CD14-positive monocyte (primary cell): ENCODE measurements around the gene PACC1. TPM values are rescaled to one million over a fixed set of nuclear protein-coding genes. Genes with fewer than 3 reads are reported as not detected.
A peak's percentile ranks its signal among the peaks of the same experiment; 100 is the strongest.

Experiments
- DNase-seq, 3 donors: peaks; one replicate each; pipeline ENCODE4 v3.0.0-alpha.2; 2011 to 2022
- H2AFZ ChIP-seq: 2 replicates; pipeline ENCODE4 v1.6.0; 2012; ENCODE audit warnings: mild to moderate bottlenecking, low read depth, low read length, inconsistent platforms; ENCODE audit not compliant: insufficient read depth, poor library complexity, severe bottlenecking
- H3K27ac ChIP-seq, 2 donors: 1 replicate in 1 of 2; 2 replicates in 1 of 2; pipeline ENCODE4 v1.5.1; 2012 to 2013; ENCODE audit warnings: low read length in 2 of 2, control low read depth in 1 of 2, inconsistent platforms in 1 of 2, low read depth in 1 of 2, mild to moderate bottlenecking in 1 of 2
- H3K27me3 ChIP-seq, 2 donors: one replicate each; pipeline versions ENCODE4 v1.6.0 to v1.6.1; 2011 to 2013; ENCODE audit warnings: low read length in 2 of 2; ENCODE audit not compliant: control insufficient read depth in 2 of 2, insufficient read depth in 2 of 2
- H3K36me3 ChIP-seq, 2 donors: replicated peaks in 1 of 2; 1 replicate in 1 of 2; 2 replicates in 1 of 2; pipeline versions ENCODE4 v1.5.1 to v1.6.1; 2012 to 2013; ENCODE audit warnings: low read length in 2 of 2, control low read depth in 1 of 2, inconsistent platforms in 1 of 2, mild to moderate bottlenecking in 1 of 2; ENCODE audit not compliant: insufficient read depth in 2 of 2, control insufficient read depth in 1 of 2
- H3K4me1 ChIP-seq, 2 donors: 1 replicate in 1 of 2; 2 replicates in 1 of 2; pipeline versions ENCODE4 v1.5.1 to v1.6.1; 2012 to 2013; ENCODE audit warnings: low read length in 2 of 2, control low read depth in 1 of 2, inconsistent platforms in 1 of 2, mild to moderate bottlenecking in 1 of 2, moderate library complexity in 1 of 2; ENCODE audit not compliant: insufficient read depth in 2 of 2, control insufficient read depth in 1 of 2
- H3K4me2 ChIP-seq: replicated peaks from 2 replicates; pipeline ENCODE3; 2012; ENCODE audit warnings: low read length, moderate library complexity, mild to moderate bottlenecking; ENCODE audit not compliant: poor library complexity, severe bottlenecking; ENCODE audit errors: extremely low read depth
- H3K4me3 ChIP-seq, 3 experiments: fragments of 200-600 bp in 1 of 3; sonication (generic) in 1 of 3; replicated peaks in 1 of 3; 1 replicate in 2 of 3; 2 replicates in 1 of 3; pipeline ENCODE4 v1.5.1; 2011 to 2013; ENCODE audit warnings: low read length in 3 of 3, mild to moderate bottlenecking in 3 of 3, control low read depth in 2 of 3, low read depth in 2 of 3, inconsistent platforms in 1 of 3, moderate library complexity in 1 of 3
- H3K79me2 ChIP-seq: 2 replicates; pipeline ENCODE4 v1.6.0; 2012; ENCODE audit warnings: mild to moderate bottlenecking, control low read depth, inconsistent platforms, low read length, moderate library complexity; ENCODE audit not compliant: insufficient read depth
- H3K9ac ChIP-seq: 2 replicates; pipeline ENCODE4 v1.6.0; 2017; ENCODE audit warnings: low read length, mild to moderate bottlenecking; ENCODE audit not compliant: insufficient read depth, poor library complexity, severe bottlenecking
- H3K9me3 ChIP-seq, 2 donors: replicated peaks in 1 of 2; 1 replicate in 1 of 2; 2 replicates in 1 of 2; pipeline versions ENCODE4 v1.5.1 to v1.6.1; 2012 to 2013; ENCODE audit warnings: low read length in 2 of 2, control low read depth in 1 of 2; ENCODE audit not compliant: control insufficient read depth in 1 of 2, insufficient read depth in 1 of 2
- H4K20me1 ChIP-seq: 2 replicates; pipeline ENCODE4 v1.6.0; 2012; ENCODE audit warnings: mild to moderate bottlenecking, low read length, control low read depth, moderate library complexity; ENCODE audit not compliant: insufficient read depth
- H3K27ac Mint-ChIP-seq, 7 donors: one replicate each; pipeline ENCODE4 v1.8.0; 2020; ENCODE audit warnings: mild to moderate bottlenecking in 7 of 7, mixed read lengths in 7 of 7, moderate library complexity in 6 of 7, inconsistent platforms in 2 of 7
- H3K27me3 Mint-ChIP-seq, 3 donors: one replicate each; pipeline ENCODE4 v1.8.0; 2021 to 2022; ENCODE audit warnings: low read depth in 3 of 3, mild to moderate bottlenecking in 3 of 3, mixed read lengths in 3 of 3, moderate library complexity in 3 of 3, inconsistent platforms in 1 of 3
- H3K36me3 Mint-ChIP-seq, 2 donors: one replicate each; pipeline ENCODE4 v1.8.0; 2020; ENCODE audit warnings: mixed read lengths in 2 of 2, inconsistent platforms in 1 of 2, mild to moderate bottlenecking in 1 of 2
- H3K4me1 Mint-ChIP-seq: one replicate; pipeline ENCODE4 v1.8.0; 2020; ENCODE audit warnings: mild to moderate bottlenecking, mixed read lengths
- H3K4me3 Mint-ChIP-seq, 2 donors: one replicate each; pipeline ENCODE4 v1.8.0; 2020; ENCODE audit warnings: mild to moderate bottlenecking in 2 of 2, mixed read lengths in 2 of 2, moderate library complexity in 1 of 2
- H3K9me3 Mint-ChIP-seq, 7 donors: one replicate each; pipeline ENCODE4 v1.8.0; 2020 to 2022; ENCODE audit warnings: mixed read lengths in 7 of 7, mild to moderate bottlenecking in 6 of 7, moderate library complexity in 6 of 7, inconsistent platforms in 2 of 7
- WGBS: methylation state at CpG from one replicate; pipeline ENCODE4 v1.1.5; 2013; ENCODE audit warnings: missing lambda C conversion rate; ENCODE audit not compliant: insufficient coverage; 5-methylcytosine and 5-hydroxymethylcytosine counted together
- intact Hi-C, 2 donors: fragments of 100-400 bp; cut with micrococcal nuclease; formaldehyde crosslinking; loops; one replicate each; pipeline versions ENCODE4 v1.15.0 to v1.15.1; 2023
- polyA minus RNA-seq: library from RNA; depleted of rRNA, polyadenylated mRNA; stranded (reverse); fragments of >200 nt; gene quantifications from 2 replicates; pipeline ENCODE4 v1.2.3, GENCODE V29; 2012
- polyA plus RNA-seq, 3 donors: library from polyadenylated mRNA; depleted of rRNA in 1 of 3; unstranded in 2 of 3; stranded (reverse) in 1 of 3; fragments of 300-500 nt in 2 of 3; fragments of >200 nt in 1 of 3; fragmentation: Illumina TruSeq in 2 of 3; gene quantifications; 1 replicate in 2 of 3; 2 replicates in 1 of 3; pipeline ENCODE4 v1.2.3, GENCODE V29; 2012 to 2021
- total RNA-seq, 12 experiments: library from RNA in 1 of 12; stranded (reverse) in 1 of 12; fragments of 120-200 nt in 1 of 12; gene quantifications; one replicate each; pipeline ENCODE4 v1.2.4 and lab custom pipeline; 2013 to 2026; ENCODE audit warnings: mixed read lengths in 6 of 12, inconsistent platforms in 1 of 12
- TF ChIP-seq, protein P1 (sequence below): fragments of 200-600 bp; IDR thresholded peaks from one replicate; pipeline ENCODE4 v1.8.0; 2022; ENCODE audit warnings: antibody characterized with exemption, mild to moderate bottlenecking

The PACC1 gene
- 24.2 TPM for total RNA-seq (2013)
- 10 to 100 TPM; 14.0 to 16.6 (median 14.7) TPM for polyA plus RNA-seq
- polyA minus RNA-seq = 18.4 and 35.7 TPM in 2 replicates
- 10.3 to 25.2 (median 15.3) reads per million in 11 experiments for total RNA-seq (lab: John Stamatoyannopoulos, UW)

DNA sequence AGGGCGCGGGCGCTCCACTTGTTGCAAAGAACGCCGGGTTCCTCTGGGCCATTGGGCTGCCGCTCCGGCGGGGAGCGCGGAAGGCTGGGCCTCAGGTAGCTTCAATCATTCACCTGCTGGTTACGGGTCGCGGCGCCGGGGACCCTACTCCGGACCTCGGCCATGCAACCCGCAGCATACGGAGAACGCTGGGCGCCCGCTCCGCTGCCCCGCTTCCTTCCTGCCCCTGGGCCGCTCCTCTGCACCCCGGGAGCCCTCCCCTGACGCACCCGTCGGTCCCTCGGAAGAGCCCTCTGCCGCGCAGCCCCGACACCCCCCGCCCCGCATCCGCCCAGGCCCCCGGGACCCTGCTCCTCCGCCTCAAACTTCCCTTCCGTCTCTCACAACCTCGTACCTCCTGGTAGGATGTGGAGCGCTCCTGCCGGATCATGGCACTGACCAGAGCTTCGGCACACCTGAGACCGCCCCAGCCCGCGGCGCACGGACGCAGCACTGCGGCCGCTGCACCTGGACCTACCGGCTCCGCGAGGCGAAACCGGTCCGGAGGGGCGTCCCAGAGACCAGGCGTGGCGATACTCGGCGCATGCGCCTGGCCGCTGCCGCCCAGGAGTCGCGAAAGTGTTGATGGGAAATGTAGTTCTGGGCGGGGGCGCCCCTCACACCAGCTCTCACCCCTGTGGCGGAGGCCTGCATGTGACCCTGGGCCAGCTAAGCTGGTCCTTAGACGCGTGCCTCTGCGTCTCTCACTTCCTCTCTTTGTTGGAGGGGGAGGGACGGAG is at the start of gene PACC1:
TSS of gene PACC1 (minus strand) at position 559 of the 779 bp plus-strand sequence. CDS start at position 430, 129 bp downstream.
- H3K4me1 Mint-ChIP-seq = peaks cover 58% of the 10 kb centered on the region
- Histone ChIP-seq H3K4me1 (peaks cover 50 to 54% of the 10 kb centered on the region in 2 donors), H3K27ac (peak within 1 kb of the TSS; percentile 54 to 82), H3K9ac (peak within 1 kb of the TSS; percentile 70), H4K20me1 (peaks cover 5% of the 10 kb centered on the region), H3K27me3 (no peaks in the 10 kb centered on the region), H3K79me2 (peaks cover 39% of the 10 kb centered on the region), H3K4me2 (peak within 1 kb of the TSS; percentile 79), H3K9me3 (no peaks in the 10 kb centered on the region), H3K4me3 (peak within 1 kb of the TSS; percentile 75 to 83 (median 79)), H3K36me3 (peaks cover 13 to 23% of the 10 kb centered on the region in 2 donors), H2AFZ (peak within 1 kb of the TSS; percentile 88)
- intact Hi-C loops = no loop called here
- peak; percentile 97 to 99 (median 98) for DNase-seq
- under 1% methylated on average over 61 of the region's 74 CpGs for WGBS
- peak within 1 kb of the TSS; percentile 91 to 99 for H3K4me3 Mint-ChIP-seq
- H3K9me3 Mint-ChIP-seq = peaks cover 0 to 3% (median 0%) of the 10 kb centered on the region in 7 donors
- H3K27ac Mint-ChIP-seq = peak within 1 kb of the TSS; percentile 82 to 95 (median 92)
- peaks cover 0 to 2% (median 0%) of the 10 kb centered on the region in 3 donors for H3K27me3 Mint-ChIP-seq
- peaks cover 24% of the 10 kb centered on the region in 2 donors for H3K36me3 Mint-ChIP-seq
- TF ChIP-seq, protein P1, sequence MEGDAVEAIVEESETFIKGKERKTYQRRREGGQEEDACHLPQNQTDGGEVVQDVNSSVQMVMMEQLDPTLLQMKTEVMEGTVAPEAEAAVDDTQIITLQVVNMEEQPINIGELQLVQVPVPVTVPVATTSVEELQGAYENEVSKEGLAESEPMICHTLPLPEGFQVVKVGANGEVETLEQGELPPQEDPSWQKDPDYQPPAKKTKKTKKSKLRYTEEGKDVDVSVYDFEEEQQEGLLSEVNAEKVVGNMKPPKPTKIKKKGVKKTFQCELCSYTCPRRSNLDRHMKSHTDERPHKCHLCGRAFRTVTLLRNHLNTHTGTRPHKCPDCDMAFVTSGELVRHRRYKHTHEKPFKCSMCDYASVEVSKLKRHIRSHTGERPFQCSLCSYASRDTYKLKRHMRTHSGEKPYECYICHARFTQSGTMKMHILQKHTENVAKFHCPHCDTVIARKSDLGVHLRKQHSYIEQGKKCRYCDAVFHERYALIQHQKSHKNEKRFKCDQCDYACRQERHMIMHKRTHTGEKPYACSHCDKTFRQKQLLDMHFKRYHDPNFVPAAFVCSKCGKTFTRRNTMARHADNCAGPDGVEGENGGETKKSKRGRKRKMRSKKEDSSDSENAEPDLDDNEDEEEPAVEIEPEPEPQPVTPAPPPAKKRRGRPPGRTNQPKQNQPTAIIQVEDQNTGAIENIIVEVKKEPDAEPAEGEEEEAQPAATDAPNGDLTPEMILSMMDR = no peak

DNA sequence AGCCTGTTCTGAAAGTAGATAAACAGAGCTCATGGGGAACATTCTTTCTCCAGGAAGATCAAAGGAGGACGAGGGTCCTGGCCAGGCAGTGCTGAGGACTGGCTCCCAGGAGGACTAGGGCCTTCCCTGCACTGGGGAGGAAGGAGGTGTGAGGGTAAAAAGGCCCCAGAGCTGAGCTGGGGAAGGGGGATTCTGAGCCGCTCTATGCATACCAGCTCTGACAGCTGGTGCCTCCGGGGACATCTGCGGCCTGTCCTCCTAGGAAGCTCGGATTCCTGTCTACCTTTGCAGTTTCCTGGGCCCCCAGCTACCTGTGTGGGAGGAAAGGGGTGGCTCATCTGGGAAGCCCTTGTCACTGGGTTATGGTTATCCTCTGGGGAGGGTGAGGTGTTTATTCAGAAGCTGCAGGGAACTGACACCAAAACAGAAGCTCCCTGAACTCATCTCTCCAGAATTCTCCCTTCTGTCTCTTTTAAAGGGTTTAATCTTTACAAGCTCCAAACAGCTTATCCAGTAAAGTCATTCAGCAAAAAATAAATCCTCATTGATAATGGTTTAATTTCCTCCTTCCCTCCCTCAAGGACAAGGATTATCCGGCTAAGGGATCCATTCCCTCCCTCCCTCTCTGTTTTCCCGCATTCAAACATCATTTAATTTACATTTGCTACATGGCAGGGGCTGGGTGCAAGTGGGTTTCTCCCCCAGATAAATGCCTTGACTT is 49.0 kb upstream of the PACC1 start:
- H3K9me3 ChIP-seq = no peaks in the 10 kb centered on the region
- intact Hi-C loops = no loop called here
- no peaks in the 10 kb centered on the region for H4K20me1 ChIP-seq
- H3K36me3 ChIP-seq = no peaks in the 10 kb centered on the region
- peaks cover 1% of the 10 kb centered on the region for H3K4me1 Mint-ChIP-seq
- no peak overlapping the region for H3K4me3 ChIP-seq
- no peak overlapping the region for H3K9ac ChIP-seq
- no peak overlapping the region for H3K27ac Mint-ChIP-seq
- no peak overlapping the region for H3K4me2 ChIP-seq
- H3K27ac ChIP-seq = no peak overlapping the region
- peaks cover 2 to 4% (median 3%) of the 10 kb centered on the region in 3 donors for H3K27me3 Mint-ChIP-seq
- H3K27me3 ChIP-seq = no peaks in the 10 kb centered on the region
- H2AFZ ChIP-seq = no peak overlapping the region
- H3K9me3 Mint-ChIP-seq = no peaks in the 10 kb centered on the region
- no peaks in the 10 kb centered on the region for H3K79me2 ChIP-seq
- no peaks in the 10 kb centered on the region for H3K36me3 Mint-ChIP-seq
- no peaks in the 10 kb centered on the region for H3K4me1 ChIP-seq
- H3K4me3 Mint-ChIP-seq = no peak overlapping the region
- TF ChIP-seq, protein P1 = no peak
- 94% methylated on average over 5 of the region's 7 CpGs for WGBS
- DNase-seq = no peak
